GM12878 (cell line): Measurements from ENCODE around the gene GALNT9. TPM values are rescaled to one million over a fixed set of nuclear protein-coding genes. Genes with fewer than 3 reads are reported as not detected.

Source experiments
- ATAC-seq: fragments of 200-7000 bp; cut with Tn5 transposase; 3 replicates; pipeline ENCODE4 v1.9.1; 2020; ENCODE audit warnings: mild to moderate bottlenecking, moderate library complexity
- BruUV-seq: library from RNA; stranded (reverse); fragments of 400-500 nt; replicated peaks from 2 replicates; lab custom pipeline; 2021; lab: Mats Ljungman, UMichigan
- CTCF ChIA-PET: fragments of 300-600 bp; sonication (Branson Sonifier 250); formaldehyde crosslinking; extraction: SDS; loops from one replicate; lab custom pipeline; 2021; ENCODE audit warnings: inconsistent platforms; lab: Yijun Ruan, JAX
- POLR2A ChIA-PET: fragments of 350-600 bp; formaldehyde crosslinking; extraction: SDS; loops from one replicate; lab custom pipeline; 2021; ENCODE audit warnings: inconsistent platforms; lab: Charles Lee
- RAD21 ChIA-PET: fragments of 300-600 bp; sonication (Branson Sonifier 250); formaldehyde crosslinking; loops from one replicate; lab custom pipeline; 2023; ENCODE audit warnings: antibody characterized with exemption; ENCODE audit not compliant: unreplicated experiment; lab: Charles Lee
- SMC1A ChIA-PET: fragments of 300-600 bp; sonication (Branson Sonifier 250); formaldehyde crosslinking; loops from one replicate; lab custom pipeline; 2023; ENCODE audit not compliant: unreplicated experiment, uncharacterized antibody; lab: Charles Lee
- DNase-seq: peaks from one replicate; pipeline ENCODE4 v3.0.0-alpha.2; 2011; ENCODE audit warnings: low read depth, low spot score
- FAIRE-seq: peaks from 3 replicates; lab custom pipeline; 2011; peaks lifted over from hg19 to GRCh38; lab: Jason Lieb, UNC
- H2AFZ ChIP-seq: 2 replicates; pipeline ENCODE4 v1.6.0; 2011; ENCODE audit warnings: low read depth, low read length, control low read depth; ENCODE audit not compliant: control insufficient read depth
- H3K27ac ChIP-seq: 2 replicates; pipeline ENCODE4 v1.5.1; 2011; ENCODE audit warnings: control low read depth; ENCODE audit not compliant: control insufficient read depth, insufficient read depth
- H3K27me3 ChIP-seq, 2 experiments: replicated peaks in 1 of 2; 2 replicates each; pipeline versions ENCODE4 v1.6.0 to v1.6.1; 2011; ENCODE audit warnings: low read length in 1 of 2; ENCODE audit not compliant: control insufficient read depth in 2 of 2, insufficient read depth in 2 of 2
- H3K36me3 ChIP-seq, 2 experiments: 2 replicates each; pipeline ENCODE4 v1.5.1; 2011; ENCODE audit warnings: low read length in 1 of 2; ENCODE audit not compliant: control insufficient read depth in 2 of 2, insufficient read depth in 2 of 2
- H3K4me1 ChIP-seq: 2 replicates; pipeline ENCODE4 v1.6.1; 2011; ENCODE audit warnings: mild to moderate bottlenecking, low read length, moderate library complexity, mixed read lengths; ENCODE audit not compliant: control insufficient read depth, insufficient read depth
- H3K4me2 ChIP-seq: 2 replicates; pipeline ENCODE4 v1.6.0; 2011; ENCODE audit warnings: control low read depth; ENCODE audit not compliant: control insufficient read depth, insufficient read depth
- H3K4me3 ChIP-seq: fragments of 200-600 bp; sonication (generic); 2 replicates; pipeline ENCODE4 v1.5.1; 2016
- H3K79me2 ChIP-seq: 2 replicates; pipeline ENCODE4 v1.6.0; 2011; ENCODE audit warnings: low read length; ENCODE audit not compliant: control insufficient read depth, insufficient read depth
- H3K9ac ChIP-seq: 2 replicates; pipeline ENCODE4 v1.8.0; 2011; ENCODE audit warnings: low read length, control low read depth, mixed read lengths; ENCODE audit not compliant: control insufficient read depth, insufficient read depth
- H3K9me3 ChIP-seq: replicated peaks from 3 replicates; pipeline ENCODE4 v1.5.1; 2011; ENCODE audit warnings: mild to moderate bottlenecking, low read length; ENCODE audit not compliant: control insufficient read depth, insufficient read depth
- H4K20me1 ChIP-seq: 2 replicates; pipeline ENCODE4 v1.6.0; 2011; ENCODE audit not compliant: control insufficient read depth, insufficient read depth
- CHD1 ChIP-seq: IDR thresholded peaks from 2 replicates; pipeline ENCODE4 v1.6.1; 2012; ENCODE audit warnings: low read depth, low read length, improper control_type of control experiment
- EP300 ChIP-seq, 2 experiments: fragments of 150-350 bp in 1 of 2; IDR thresholded peaks; 2 replicates each; pipeline ENCODE4 v1.6.1; 2011 to 2012; ENCODE audit warnings: low read depth in 2 of 2, low read length in 2 of 2, borderline replicate concordance in 1 of 2, improper control_type of control experiment in 1 of 2, inconsistent platforms in 1 of 2; ENCODE audit not compliant: control insufficient read depth in 1 of 2
- FOXK2 ChIP-seq: fragments of 450-650 bp; IDR thresholded peaks from 2 replicates; pipeline ENCODE4 v1.6.1; 2017; ENCODE audit warnings: mild to moderate bottlenecking, moderate library complexity
- JUND ChIP-seq: IDR thresholded peaks from 2 replicates; pipeline ENCODE4 v1.6.1; 2012; ENCODE audit warnings: low read depth, mild to moderate bottlenecking, low read length, improper control_type of control experiment, moderate library complexity
- SIN3A ChIP-seq: IDR thresholded peaks from 2 replicates; pipeline ENCODE4 v1.6.1; 2012; ENCODE audit warnings: low read depth, low read length, improper control_type of control experiment
- SREBF2 ChIP-seq: IDR thresholded peaks from 2 replicates; pipeline ENCODE4 v1.6.1; 2012; ENCODE audit warnings: mild to moderate bottlenecking, low read length
- SUPT20H ChIP-seq: IDR thresholded peaks from 2 replicates; pipeline ENCODE4 v1.6.1; 2011; ENCODE audit warnings: low read depth, mild to moderate bottlenecking, low read length, moderate library complexity, borderline replicate concordance; ENCODE audit not compliant: control insufficient read depth
- YBX1 ChIP-seq: fragments of 450-650 bp; IDR thresholded peaks from 2 replicates; pipeline ENCODE4 v1.6.1; 2016; ENCODE audit warnings: antibody characterized with exemption
- ZBTB33 ChIP-seq: fragments of 450-650 bp; IDR thresholded peaks from 2 replicates; pipeline ENCODE4 v1.6.1; 2017; ENCODE audit warnings: mild to moderate bottlenecking
- WGBS: methylation state at CpG from one replicate; pipeline ENCODE4 v1.1.6; 2016; ENCODE audit warnings: low lambda C conversion rate; ENCODE audit not compliant: insufficient replicate concordance, insufficient coverage; ENCODE audit errors: missing lambda C conversion rate; 5-methylcytosine and 5-hydroxymethylcytosine counted together
- in situ Hi-C: fragments of 300-500 bp; cut with MboI; formaldehyde crosslinking; loops from 9 replicates; pipeline ENCODE4 v1.14.3; 2018; ENCODE audit warnings: mixed read lengths
- intact Hi-C: fragments of 100-400 bp; cut with micrococcal nuclease; formaldehyde crosslinking; loops from one replicate; pipeline ENCODE4 v1.14.2; 2022; ENCODE audit not compliant: unreplicated experiment
- polyA plus RNA-seq, 11 experiments: library from polyadenylated mRNA; depleted of rRNA in 4 of 11; unstranded in 6 of 11; stranded (reverse) in 5 of 11; fragments of >200 nt; fragmentation: Nextera tagmentation in 4 of 11; fragmentation: Illumina TruSeq in 1 of 11; extraction: Ambion mirVana in 4 of 11; extraction: Trizol in 1 of 11; gene quantifications; 1 replicate in 1 of 11; 2 replicates in 10 of 11; pipeline versions ENCODE4 v1.2.1 to v1.2.3, GENCODE V29; 2011 to 2016; ENCODE audit warnings: inconsistent platforms in 2 of 11, missing spikeins in 2 of 11, low read depth in 1 of 11
- total RNA-seq, 4 experiments: library from RNA; depleted of rRNA in 3 of 4; stranded (reverse); fragments of >200 nt in 3 of 4; fragmentation: Illumina TruSeq in 1 of 4; extraction: Trizol in 1 of 4; gene quantifications; 2 replicates each; pipeline versions ENCODE4 v1.2.1 to v1.2.3, GENCODE V29; 2013 to 2021
- TF ChIP-seq, protein P1 (sequence below): fragments of 450-650 bp; IDR thresholded peaks from 2 replicates; pipeline ENCODE4 v1.6.1; 2016; ENCODE audit warnings: mild to moderate bottlenecking

The GALNT9 gene
- total and polyA plus RNA-seq, 10 of the 15 experiments (the other 5 are each of a cell fraction or from before 2014, with no cell fraction given) = 0.04 TPM; not detected in 9

DNA sequence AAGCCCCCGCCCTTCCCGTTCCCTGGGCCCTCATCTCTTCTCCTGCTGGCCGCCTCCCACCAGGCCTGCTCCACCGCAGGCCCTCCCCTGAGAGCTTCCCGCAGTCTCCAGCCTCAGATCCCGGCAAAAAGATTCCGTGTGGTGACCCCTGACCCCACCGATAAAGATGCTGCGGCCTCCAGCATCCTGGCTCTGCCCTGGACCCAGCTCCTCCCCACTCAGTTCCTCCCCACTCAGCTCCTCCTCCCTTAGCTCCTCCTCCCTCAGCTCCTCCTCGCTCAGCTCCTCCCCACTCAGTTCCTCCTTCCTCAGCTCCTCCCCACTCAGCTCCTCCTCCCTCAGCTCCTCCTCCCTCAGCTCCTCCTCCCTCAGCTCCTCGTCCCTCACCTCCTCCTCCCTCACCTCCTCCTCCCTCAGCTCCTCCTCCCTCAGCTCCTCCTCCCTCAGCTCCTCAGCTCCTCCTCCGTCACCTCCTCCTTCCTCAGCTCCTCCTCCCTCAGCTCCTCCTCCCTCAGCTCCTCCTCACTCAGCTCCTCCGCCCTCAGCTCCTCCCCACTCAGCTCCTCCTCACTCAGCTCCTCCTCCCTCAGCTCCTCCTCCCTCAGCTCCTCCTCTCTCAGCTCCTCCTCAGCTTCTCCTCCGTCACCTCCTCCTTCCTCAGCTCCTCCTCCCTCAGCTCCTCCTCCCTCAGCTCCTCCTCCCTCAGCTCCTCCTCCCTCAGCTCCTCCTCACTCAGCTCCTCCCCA, 168.2 kb downstream of the GALNT9 start:
- Histone ChIP-seq H2AFZ (no peak overlapping the region), H3K27ac (no peak overlapping the region), H3K27me3 (no peaks in the 10 kb centered on the region), H4K20me1 (no peaks in the 10 kb centered on the region), H3K79me2 (no peaks in the 10 kb centered on the region), H3K4me3 (no peak overlapping the region), H3K9me3 (peaks cover 8% of the 10 kb centered on the region), H3K9ac (no peak overlapping the region), H3K4me2 (no peak overlapping the region), H3K4me1 (no peaks in the 10 kb centered on the region), H3K36me3 (peaks cover 3 to 5% of the 10 kb centered on the region in 2 experiments)
- DNase-seq (no peak), FAIRE-seq (no peak), ATAC-seq (no peak)
- intact Hi-C loops (no loop called here), in situ Hi-C loops (no loop called here)
- CTCF ChIA-PET = no interaction called here
- TF ChIP-seq ZBTB33 (no peak), SIN3A (no peak), JUND (no peak), YBX1 (no peak), FOXK2 (no peak), CHD1 (no peak), SREBF2 (no peak), SUPT20H (no peak), EP300 (IDR thresholded peaks at IDR 0.05; ENCODE audit: borderline replicate concordance in 1 of 2, control insufficient read depth in 1 of 2, low read depth in 2 of 2, low read length in 2 of 2) (no peak)
- TF ChIP-seq, protein P1, sequence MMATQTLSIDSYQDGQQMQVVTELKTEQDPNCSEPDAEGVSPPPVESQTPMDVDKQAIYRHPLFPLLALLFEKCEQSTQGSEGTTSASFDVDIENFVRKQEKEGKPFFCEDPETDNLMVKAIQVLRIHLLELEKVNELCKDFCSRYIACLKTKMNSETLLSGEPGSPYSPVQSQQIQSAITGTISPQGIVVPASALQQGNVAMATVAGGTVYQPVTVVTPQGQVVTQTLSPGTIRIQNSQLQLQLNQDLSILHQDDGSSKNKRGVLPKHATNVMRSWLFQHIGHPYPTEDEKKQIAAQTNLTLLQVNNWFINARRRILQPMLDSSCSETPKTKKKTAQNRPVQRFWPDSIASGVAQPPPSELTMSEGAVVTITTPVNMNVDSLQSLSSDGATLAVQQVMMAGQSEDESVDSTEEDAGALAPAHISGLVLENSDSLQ = no peak
- SMC1A ChIA-PET = no interaction called here
- POLR2A ChIA-PET = no interaction called here
- BruUV-seq = no TSS peak
- 81% methylated on average over 5 of the region's 14 CpGs for WGBS
- RAD21 ChIA-PET = no interaction called here
